ENCODE data around the gene PACS1. TPM values are rescaled to one million over a fixed set of nuclear protein-coding genes. Genes with fewer than 3 reads are reported as not detected.
"Not testable (repeated sequence)": the region's sequence is repeated elsewhere in the genome, so short reads cannot be mapped to it uniquely, and the experiment has no call there.

Gene PACS1
- polyA plus RNA-seq, 3 donors: 8.1 to 36.8 (median 12.4) TPM

DNA sequence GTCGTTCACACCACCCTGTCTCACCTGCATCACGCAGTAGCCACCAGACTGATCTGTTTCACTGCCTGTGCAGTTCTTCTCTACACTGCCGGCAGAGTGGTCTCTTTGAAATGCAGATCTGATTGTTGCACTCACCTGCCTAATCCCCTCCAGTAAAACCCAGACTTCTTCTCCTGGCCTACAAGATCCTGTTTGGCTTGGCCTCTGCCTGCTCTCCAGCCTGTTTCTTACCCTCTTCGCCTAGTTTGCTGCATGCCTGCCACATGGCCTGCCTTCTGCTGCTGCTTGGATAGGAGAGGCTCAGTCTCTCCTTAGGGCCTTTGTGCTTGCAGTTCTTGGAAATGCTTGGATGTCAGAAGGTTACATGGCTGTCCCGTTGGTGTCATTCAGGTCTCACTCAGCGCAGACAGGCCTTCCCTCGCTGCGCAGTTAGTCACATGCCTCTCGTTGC is 42.0 kb downstream of the PACS1 start:
- Histone ChIP-seq H3K27ac (ENCODE audit: low read depth in 1 of 2, low read length in 2 of 2) (peak overlapping the region; percentile 61 to 86), H3K79me2 (ENCODE audit: insufficient read depth, low read length) (peaks cover 42% of the 10 kb centered on the region), H4K20me1 (ENCODE audit: insufficient read depth, low read length) (peaks cover 65% of the 10 kb centered on the region), H3K4me2 (replicated peaks; ENCODE audit: extremely low read depth, low read length, poor library complexity, severe bottlenecking) (peak overlapping the region; percentile 65), H2AFZ (ENCODE audit: insufficient read depth, low read depth, low read length, poor library complexity, severe bottlenecking) (no peak overlapping the region), H3K36me3 (replicated peaks in 1 of 2; ENCODE audit: control insufficient read depth in 1 of 2, insufficient read depth in 2 of 2, low read length in 2 of 2) (no peaks in the 10 kb centered on the region), H3K27me3 (ENCODE audit: control insufficient read depth in 2 of 2, insufficient read depth in 2 of 2, low read length in 2 of 2) (no peaks in the 10 kb centered on the region), H3K9me3 (replicated peaks in 1 of 2; ENCODE audit: control insufficient read depth in 1 of 2, insufficient read depth in 1 of 2, low read length in 2 of 2) (no peaks in the 10 kb centered on the region), H3K9ac (ENCODE audit: insufficient read depth, low read length, poor library complexity, severe bottlenecking) (no peak overlapping the region), H3K4me1 (ENCODE audit: control insufficient read depth in 1 of 2, insufficient read depth in 2 of 2, low read length in 2 of 2) (peaks cover 55 to 65% of the 10 kb centered on the region in 2 donors), H3K4me3 (replicated peaks in 1 of 3; ENCODE audit: low read depth in 2 of 3, low read length in 3 of 3) (peak overlapping the region in 1 of 3 experiments; percentile 2)
- Mint-ChIP-seq H3K27me3 (ENCODE audit: low read depth in 3 of 3) (peaks cover 0 to 6% (median 3%) of the 10 kb centered on the region in 3 donors), H3K4me1 (peaks cover 72% of the 10 kb centered on the region), H3K27ac (peak overlapping the region; percentile 85 to 95 (median 90)), H3K9me3 (no peaks in the 10 kb centered on the region), H3K4me3 (peak overlapping the region; percentile 49 to 78), H3K36me3 (peaks cover 0 to 22% of the 10 kb centered on the region in 2 donors)
- 89% methylated on average over 5 of the region's 9 CpGs for WGBS (ENCODE audit: insufficient coverage)
- DNase-seq: peak; percentile 21 to 50 (median 22)
- no peak for TF ChIP-seq CTCF (IDR thresholded peaks at IDR 0.05)
- intact Hi-C loops (cut with micrococcal nuclease): loop anchor here in 1 of 2 donors (5.0 kb wide), 1 partner anchor 40 kb away; the partner anchor contains the start of gene PACS1

DNA sequence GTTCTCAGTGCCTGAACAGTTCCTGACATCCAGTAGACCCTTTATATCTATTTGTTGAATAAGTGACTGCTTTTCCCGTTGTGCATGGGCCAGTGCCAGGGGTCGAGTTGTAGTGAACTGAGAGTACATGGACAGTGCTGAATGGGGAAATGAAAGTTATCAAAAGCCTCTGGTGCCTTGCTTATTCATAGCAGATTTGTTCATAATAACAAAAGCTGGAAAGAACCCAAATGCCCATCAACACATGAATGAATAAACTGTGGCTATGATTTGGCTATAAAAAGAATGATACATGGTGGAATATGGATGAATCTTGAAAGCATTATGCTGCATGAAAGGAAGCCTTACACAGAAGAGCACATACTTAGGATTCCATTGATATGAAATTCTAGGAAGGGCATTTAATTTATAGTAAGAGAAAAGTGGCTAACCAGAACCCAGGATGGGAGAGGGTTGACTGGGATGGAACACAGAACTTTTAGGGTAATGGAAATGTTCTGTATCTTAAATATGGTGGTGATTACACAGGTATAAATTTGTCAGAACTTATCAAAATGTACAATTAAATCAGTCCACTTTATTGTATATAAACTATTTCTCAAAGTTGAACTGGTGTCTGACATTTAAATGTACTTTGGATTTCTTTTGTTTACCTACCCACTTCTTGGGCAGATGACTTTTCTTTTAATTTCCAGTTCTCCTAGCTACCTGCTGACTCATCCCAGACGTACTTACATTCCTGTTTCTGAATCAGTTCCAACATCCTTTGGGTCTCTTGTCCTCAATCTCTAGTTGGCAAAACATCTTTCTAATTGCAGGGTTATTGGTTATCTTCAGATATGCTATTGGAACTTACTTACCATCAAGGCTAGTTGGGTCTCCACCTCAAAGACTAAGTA is 42.8 kb downstream of the PACS1 start:
- 0% methylated on average over 1 of the region's 3 CpGs for WGBS (ENCODE audit: insufficient coverage)
- peaks cover 60% of the 10 kb centered on the region for H4K20me1 ChIP-seq (ENCODE audit: insufficient read depth, low read length)
- Mint-ChIP-seq H3K36me3 (peaks cover 0 to 19% of the 10 kb centered on the region in 2 donors), H3K9me3 (no peaks in the 10 kb centered on the region), H3K27ac (peak overlapping the region; percentile 85 to 95 (median 90)), H3K4me1 (peaks cover 72% of the 10 kb centered on the region), H3K4me3 (peak overlapping the region in 1 of 2 donors; percentile 85), H3K27me3 (ENCODE audit: low read depth in 3 of 3) (peaks cover 0 to 6% (median 3%) of the 10 kb centered on the region in 3 donors)
- peaks cover 52 to 69% of the 10 kb centered on the region in 2 donors for H3K4me1 ChIP-seq (ENCODE audit: control insufficient read depth in 1 of 2, insufficient read depth in 2 of 2, low read length in 2 of 2)
- H3K36me3 ChIP-seq (replicated peaks in 1 of 2; ENCODE audit: control insufficient read depth in 1 of 2, insufficient read depth in 2 of 2, low read length in 2 of 2): no peaks in the 10 kb centered on the region
- no peaks in the 10 kb centered on the region for H3K27me3 ChIP-seq (ENCODE audit: control insufficient read depth in 2 of 2, insufficient read depth in 2 of 2, low read length in 2 of 2)
- TF ChIP-seq CTCF (IDR thresholded peaks at IDR 0.05): no peak
- H3K9ac ChIP-seq (ENCODE audit: insufficient read depth, low read length, poor library complexity, severe bottlenecking): peak overlapping the region; percentile 38
- H2AFZ ChIP-seq (ENCODE audit: insufficient read depth, low read depth, low read length, poor library complexity, severe bottlenecking): no peak overlapping the region
- H3K9me3 ChIP-seq (replicated peaks in 1 of 2; ENCODE audit: control insufficient read depth in 1 of 2, insufficient read depth in 1 of 2, low read length in 2 of 2): no peaks in the 10 kb centered on the region
- H3K27ac ChIP-seq (ENCODE audit: low read depth in 1 of 2, low read length in 2 of 2): peak overlapping the region; percentile 61 to 86
- H3K4me2 ChIP-seq (replicated peaks; ENCODE audit: extremely low read depth, low read length, poor library complexity, severe bottlenecking): peak overlapping the region; percentile 65
- intact Hi-C loops (cut with micrococcal nuclease): loop anchor here in 1 of 2 donors (5.0 kb wide), 1 partner anchor 41 kb away; the partner anchor contains the start of gene PACS1
- H3K79me2 ChIP-seq (ENCODE audit: insufficient read depth, low read length): peaks cover 41% of the 10 kb centered on the region
- H3K4me3 ChIP-seq (replicated peaks in 1 of 3; ENCODE audit: low read depth in 2 of 3, low read length in 3 of 3): peak overlapping the region in 2 of 3 experiments; percentile 23 to 65
- peak; percentile 55 to 77 (median 77) for DNase-seq

GRCh38 chr11:66114957-66115356 is 44.9 kb downstream of the PACS1 start:
- H3K36me3 ChIP-seq (replicated peaks in 1 of 2; ENCODE audit: control insufficient read depth in 1 of 2, insufficient read depth in 2 of 2, low read length in 2 of 2); DNase-seq; H3K4me3 ChIP-seq (replicated peaks in 1 of 3; ENCODE audit: low read depth in 2 of 3, low read length in 3 of 3); H3K9ac ChIP-seq (ENCODE audit: insufficient read depth, low read length, poor library complexity, severe bottlenecking); H3K4me3 Mint-ChIP-seq; H3K27me3 Mint-ChIP-seq (ENCODE audit: low read depth in 3 of 3); H3K27ac ChIP-seq (ENCODE audit: low read depth in 1 of 2, low read length in 2 of 2); H3K27me3 ChIP-seq (ENCODE audit: control insufficient read depth in 2 of 2, insufficient read depth in 2 of 2, low read length in 2 of 2); H3K9me3 ChIP-seq (replicated peaks in 1 of 2; ENCODE audit: control insufficient read depth in 1 of 2, insufficient read depth in 1 of 2, low read length in 2 of 2); H3K27ac Mint-ChIP-seq; H3K4me2 ChIP-seq (replicated peaks; ENCODE audit: extremely low read depth, low read length, poor library complexity, severe bottlenecking); H3K9me3 Mint-ChIP-seq; H2AFZ ChIP-seq (ENCODE audit: insufficient read depth, low read depth, low read length, poor library complexity, severe bottlenecking): not testable (repeated sequence)
- H3K4me1 ChIP-seq (ENCODE audit: control insufficient read depth in 1 of 2, insufficient read depth in 2 of 2, low read length in 2 of 2): peaks cover 52 to 71% of the 10 kb centered on the region in 2 donors
- Mint-ChIP-seq H3K4me1 (peaks cover 70% of the 10 kb centered on the region), H3K36me3 (peaks cover 0 to 11% of the 10 kb centered on the region in 2 donors)
- WGBS (ENCODE audit: insufficient coverage): no CpG with 5 or more reads among the region's 3 CpGs
- H3K79me2 ChIP-seq (ENCODE audit: insufficient read depth, low read length): peaks cover 40% of the 10 kb centered on the region
- intact Hi-C loops (cut with micrococcal nuclease): loop anchor here in 1 of 2 donors (5.0 kb wide), 1 partner anchor 43 kb away; the partner anchor contains the start of gene PACS1
- H4K20me1 ChIP-seq (ENCODE audit: insufficient read depth, low read length): peaks cover 59% of the 10 kb centered on the region
